SH-SY5Y (cell line): Measurements from ENCODE around the gene CABP1.

ENCODE experiments used
- GATA2 ChIP-seq: IDR thresholded peaks from 2 replicates; pipeline ENCODE4 v1.6.1; 2011; ENCODE audit warnings: mild to moderate bottlenecking, low read depth, low read length
- GATA3 ChIP-seq: IDR thresholded peaks from 2 replicates; pipeline ENCODE4 v1.6.1; 2011; ENCODE audit warnings: low read depth, mild to moderate bottlenecking, low read length, moderate library complexity

DNA sequence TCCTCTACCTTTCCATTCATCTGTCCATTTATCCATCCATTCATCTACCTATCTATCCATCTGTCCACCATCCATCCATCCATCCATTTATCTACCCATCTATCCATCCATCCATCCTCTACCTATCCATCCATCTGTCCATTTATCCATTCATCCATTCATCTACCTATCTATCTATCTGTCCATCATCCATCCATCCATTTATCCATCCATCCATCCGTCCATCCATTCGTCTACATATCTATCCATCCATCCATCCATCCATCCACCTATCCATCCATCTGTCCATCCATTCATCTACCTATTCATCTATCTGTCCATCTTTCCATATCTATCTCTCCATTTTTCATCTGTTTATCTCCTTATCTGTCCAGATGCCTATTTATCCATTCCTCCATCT lies 21.0 kb downstream of the CABP1 start:
- TF ChIP-seq GATA2 (no peak), GATA3 (no peak)
